SK-N-SH (cell line): ENCODE results near the gene IRAG1. TPM values are rescaled to one million over a fixed set of nuclear protein-coding genes. Genes with fewer than 3 reads are reported as not detected.

Experiments
- CTCF ChIA-PET: fragments of 300-600, 350-600 bp; formaldehyde crosslinking; extraction: SDS; loops from one replicate; lab custom pipeline; 2021; lab: Yijun Ruan, JAX
- POLR2A ChIA-PET: fragments of 350-600 bp; sonication (Branson Sonifier 250); formaldehyde crosslinking; extraction: SDS; loops from one replicate; lab custom pipeline; 2020; ENCODE audit warnings: antibody characterized with exemption, inconsistent platforms; lab: Yijun Ruan, JAX
- DNase-seq: peaks from one replicate; pipeline ENCODE4 v3.0.0; 2012
- H2AFZ ChIP-seq: fragments of 200-600 bp; sonication (generic); 2 replicates; pipeline ENCODE4 v1.8.1; 2016; ENCODE audit warnings: antibody characterized with exemption, mild to moderate bottlenecking, low read depth
- H3F3A ChIP-seq: fragments of 200-600 bp; sonication (generic); replicated peaks from 2 replicates; pipeline ENCODE3; 2016; ENCODE audit warnings: antibody characterized with exemption, mild to moderate bottlenecking; ENCODE audit not compliant: insufficient read depth
- H3K27ac ChIP-seq, 2 experiments: fragments of 200-500 bp in 1 of 2; fragments of 200-600 bp in 1 of 2; sonication (Bioruptor generic) in 1 of 2; sonication (generic), shearing (Covaris generic) in 1 of 2; 2 replicates each; pipeline versions ENCODE4 v1.5.1 to v1.6.1; 2014 to 2016; ENCODE audit warnings: low read depth in 2 of 2, inconsistent platforms in 1 of 2, low read length in 1 of 2, mild to moderate bottlenecking in 1 of 2, mixed read lengths in 1 of 2
- H3K27me3 ChIP-seq: fragments of 200-600 bp; sonication (generic), shearing (Covaris generic); 2 replicates; pipeline ENCODE4 v1.6.1; 2016; ENCODE audit warnings: mixed run types; ENCODE audit not compliant: insufficient read depth
- H3K36me3 ChIP-seq, 2 experiments: fragments of 200-500 bp in 1 of 2; fragments of 200-600 bp in 1 of 2; sonication (Bioruptor generic) in 1 of 2; sonication (generic) in 1 of 2; replicated peaks in 1 of 2; 2 replicates each; pipeline versions ENCODE3 to v1.5.1; 2014 to 2016; ENCODE audit warnings: low read length in 1 of 2, mild to moderate bottlenecking in 1 of 2; ENCODE audit not compliant: insufficient read depth in 2 of 2, control insufficient read depth in 1 of 2
- H3K4me1 ChIP-seq, 2 experiments: fragments of 200-500 bp in 1 of 2; fragments of 200-600 bp in 1 of 2; sonication (Bioruptor generic) in 1 of 2; sonication (generic), shearing (Covaris generic) in 1 of 2; 2 replicates each; pipeline versions ENCODE4 v1.5.1 to v1.6.1; 2014 to 2016; ENCODE audit warnings: low read depth in 1 of 2, low read length in 1 of 2, mixed run types in 1 of 2; ENCODE audit not compliant: insufficient read depth in 2 of 2, control insufficient read depth in 1 of 2
- H3K4me2 ChIP-seq: fragments of 200-600 bp; sonication (generic), shearing (Covaris generic); 2 replicates; pipeline ENCODE4 v1.6.1; 2017; ENCODE audit warnings: mixed run types
- H3K4me3 ChIP-seq, 2 experiments: fragments of 200-500 bp in 1 of 2; fragments of 200-600 bp in 1 of 2; sonication (Bioruptor generic) in 1 of 2; sonication (generic), shearing (Covaris generic) in 1 of 2; 2 replicates each; pipeline versions ENCODE4 v1.5.1 to v1.8.1; 2014 to 2016; ENCODE audit warnings: low read depth in 2 of 2, inconsistent platforms in 1 of 2, low read length in 1 of 2, mild to moderate bottlenecking in 1 of 2, mixed read lengths in 1 of 2, moderate library complexity in 1 of 2
- H3K79me2 ChIP-seq: fragments of 200-600 bp; sonication (generic); 2 replicates; pipeline ENCODE4 v1.8.1; 2017; ENCODE audit warnings: mild to moderate bottlenecking; ENCODE audit not compliant: insufficient read depth
- H3K9ac ChIP-seq: fragments of 200-600 bp; sonication (generic); 2 replicates; pipeline ENCODE4 v1.6.1; 2017; ENCODE audit warnings: mixed run types
- H3K9me2 ChIP-seq: fragments of 200-600 bp; sonication (generic); 2 replicates; pipeline ENCODE4 v1.6.1; 2017; ENCODE audit warnings: mixed run types
- H3K9me3 ChIP-seq: fragments of 200-600 bp; sonication (generic); 2 replicates; pipeline ENCODE4 v1.6.1; 2017; ENCODE audit warnings: mixed run types, mild to moderate bottlenecking, moderate library complexity
- H4K20me1 ChIP-seq: fragments of 200-600 bp; sonication (generic); 2 replicates; pipeline ENCODE4 v1.6.1; 2017; ENCODE audit warnings: mild to moderate bottlenecking, mixed run types; ENCODE audit not compliant: insufficient read depth
- EP300 ChIP-seq, 2 experiments: IDR thresholded peaks; 2 replicates each; pipeline versions ENCODE4 v1.4.0 to v1.6.1; 2012; ENCODE audit warnings: borderline replicate concordance in 1 of 2, low read depth in 1 of 2, low read length in 1 of 2
- EZH2phosphoT487 ChIP-seq: fragments of 200-600 bp; sonication (generic); IDR thresholded peaks from 2 replicates; pipeline ENCODE4 v1.6.1; 2017; ENCODE audit warnings: low read depth, mixed run types, mild to moderate bottlenecking, antibody characterized with exemption, moderate library complexity, borderline replicate concordance
- FOXJ3 ChIP-seq: sonication (generic); formaldehyde crosslinking; IDR thresholded peaks from 2 replicates; pipeline ENCODE4 v1.5.1; 2020; ENCODE audit warnings: mild to moderate bottlenecking, missing genetic modification reagents
- GABPA ChIP-seq: IDR thresholded peaks from 2 replicates; pipeline ENCODE4 v1.4.0; 2012; ENCODE audit warnings: low read depth, mild to moderate bottlenecking
- GATA2 ChIP-seq: sonication (generic); formaldehyde crosslinking; IDR thresholded peaks from 2 replicates; pipeline ENCODE4 v1.5.0; 2020; ENCODE audit warnings: mild to moderate bottlenecking, missing genetic modification reagents
- JUND ChIP-seq: IDR thresholded peaks from 2 replicates; pipeline ENCODE4 v1.4.0; 2012
- RXRA ChIP-seq: IDR thresholded peaks from 2 replicates; pipeline ENCODE4 v1.4.0; 2012; ENCODE audit warnings: low read depth, mild to moderate bottlenecking, borderline replicate concordance
- TAF1 ChIP-seq: IDR thresholded peaks from 2 replicates; pipeline ENCODE4 v1.6.1; 2012; ENCODE audit warnings: low read depth, mild to moderate bottlenecking, low read length, moderate library complexity, borderline replicate concordance
- YY1 ChIP-seq: IDR thresholded peaks from 2 replicates; pipeline ENCODE4 v1.4.0; 2012; ENCODE audit warnings: low read depth, mild to moderate bottlenecking
- WGBS: methylation state at CpG from one replicate; pipeline ENCODE4 v1.1.6; 2017; ENCODE audit warnings: low lambda C conversion rate; 5-methylcytosine and 5-hydroxymethylcytosine counted together
- polyA plus RNA-seq, 3 experiments: library from polyadenylated mRNA; depleted of rRNA; stranded (reverse); fragments of >200 nt; gene quantifications; 2 replicates each; pipeline ENCODE4 v1.2.3, GENCODE V29; 2012
- TF ChIP-seq, protein P1 (sequence below): fragments of 200-600 bp; sonication (generic); IDR thresholded peaks from 2 replicates; pipeline ENCODE4 v1.6.1; 2017; ENCODE audit warnings: antibody characterized with exemption, mild to moderate bottlenecking, moderate library complexity
- TF ChIP-seq, protein P2 (sequence below): IDR thresholded peaks from 2 replicates; pipeline ENCODE4 v1.4.0; 2012; ENCODE audit warnings: low read depth, borderline replicate concordance

The IRAG1 gene
- polyA plus RNA-seq, 1 of the 3 experiments (the other 2 are of a cell fraction) = 0.05 TPM

GRCh38 chr11:10720881-10721376, 27.4 kb upstream of the IRAG1 start:
- Histone ChIP-seq H3K9ac (no peak overlapping the region), H2AFZ (no peak overlapping the region), H3F3A (no peaks in the 10 kb centered on the region), H3K79me2 (no peaks in the 10 kb centered on the region), H3K4me3 (no peak overlapping the region), H3K27me3 (no peaks in the 10 kb centered on the region), H3K4me1 (peaks cover 0 to 9% of the 10 kb centered on the region in 2 experiments; a peak in 1 of 4 replicates), H4K20me1 (no peaks in the 10 kb centered on the region), H3K9me3 (no peaks in the 10 kb centered on the region), H3K36me3 (no peaks in the 10 kb centered on the region), H3K4me2 (no peak overlapping the region), H3K27ac (no peak overlapping the region), H3K9me2 (no peaks in the 10 kb centered on the region)
- POLR2A ChIA-PET = no interaction called here
- 85% methylated on average over 2 of the region's 2 CpGs for WGBS
- DNase-seq = no peak
- CTCF ChIA-PET = interaction anchor here (1.4 kb wide), 1 partner anchor 315 kb away, joined by 4 read pairs; no protein-coding TSS in a partner anchor
- TF ChIP-seq, protein P1, sequence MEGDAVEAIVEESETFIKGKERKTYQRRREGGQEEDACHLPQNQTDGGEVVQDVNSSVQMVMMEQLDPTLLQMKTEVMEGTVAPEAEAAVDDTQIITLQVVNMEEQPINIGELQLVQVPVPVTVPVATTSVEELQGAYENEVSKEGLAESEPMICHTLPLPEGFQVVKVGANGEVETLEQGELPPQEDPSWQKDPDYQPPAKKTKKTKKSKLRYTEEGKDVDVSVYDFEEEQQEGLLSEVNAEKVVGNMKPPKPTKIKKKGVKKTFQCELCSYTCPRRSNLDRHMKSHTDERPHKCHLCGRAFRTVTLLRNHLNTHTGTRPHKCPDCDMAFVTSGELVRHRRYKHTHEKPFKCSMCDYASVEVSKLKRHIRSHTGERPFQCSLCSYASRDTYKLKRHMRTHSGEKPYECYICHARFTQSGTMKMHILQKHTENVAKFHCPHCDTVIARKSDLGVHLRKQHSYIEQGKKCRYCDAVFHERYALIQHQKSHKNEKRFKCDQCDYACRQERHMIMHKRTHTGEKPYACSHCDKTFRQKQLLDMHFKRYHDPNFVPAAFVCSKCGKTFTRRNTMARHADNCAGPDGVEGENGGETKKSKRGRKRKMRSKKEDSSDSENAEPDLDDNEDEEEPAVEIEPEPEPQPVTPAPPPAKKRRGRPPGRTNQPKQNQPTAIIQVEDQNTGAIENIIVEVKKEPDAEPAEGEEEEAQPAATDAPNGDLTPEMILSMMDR = no peak
- TF ChIP-seq FOXJ3 (no peak), EZH2phosphoT487 (no peak)

DNA sequence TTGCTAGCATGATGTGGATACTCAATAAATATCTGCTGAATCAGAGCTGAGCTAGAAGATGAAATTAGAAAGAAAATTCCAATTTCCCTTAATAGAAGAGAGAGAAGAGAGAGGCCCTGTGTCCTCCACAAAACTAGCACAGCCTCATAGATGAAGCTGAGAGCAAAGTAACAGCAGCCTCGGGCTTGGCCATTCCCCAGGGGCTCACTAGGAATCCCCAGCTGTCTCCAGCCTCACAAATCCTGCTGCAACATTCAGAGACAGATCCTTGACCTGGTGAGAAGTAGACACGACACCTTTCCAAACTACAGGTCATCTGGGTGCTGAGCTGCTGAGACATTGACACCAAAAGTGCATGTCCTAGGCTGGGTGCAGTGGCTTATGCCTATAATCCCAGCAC, 26.1 kb upstream of the IRAG1 start:
- no peaks in the 10 kb centered on the region for H3K9me2 ChIP-seq
- H3K4me3 ChIP-seq = no peak overlapping the region
- no peak overlapping the region for H2AFZ ChIP-seq
- no peaks in the 10 kb centered on the region for H3F3A ChIP-seq
- no peaks in the 10 kb centered on the region for H3K9me3 ChIP-seq
- H3K27me3 ChIP-seq = no peaks in the 10 kb centered on the region
- no peak overlapping the region for H3K9ac ChIP-seq
- TF ChIP-seq YY1 (no peak), RXRA (no peak), TAF1 (no peak), EP300 (IDR thresholded peaks at IDR 0.05; ENCODE audit: borderline replicate concordance in 1 of 2, low read depth in 1 of 2, low read length in 1 of 2) (no peak), FOXJ3 (no peak), GABPA (no peak), GATA2 (CRISPR knock-in tag) (no peak), JUND (no peak)
- TF ChIP-seq, protein P2, sequence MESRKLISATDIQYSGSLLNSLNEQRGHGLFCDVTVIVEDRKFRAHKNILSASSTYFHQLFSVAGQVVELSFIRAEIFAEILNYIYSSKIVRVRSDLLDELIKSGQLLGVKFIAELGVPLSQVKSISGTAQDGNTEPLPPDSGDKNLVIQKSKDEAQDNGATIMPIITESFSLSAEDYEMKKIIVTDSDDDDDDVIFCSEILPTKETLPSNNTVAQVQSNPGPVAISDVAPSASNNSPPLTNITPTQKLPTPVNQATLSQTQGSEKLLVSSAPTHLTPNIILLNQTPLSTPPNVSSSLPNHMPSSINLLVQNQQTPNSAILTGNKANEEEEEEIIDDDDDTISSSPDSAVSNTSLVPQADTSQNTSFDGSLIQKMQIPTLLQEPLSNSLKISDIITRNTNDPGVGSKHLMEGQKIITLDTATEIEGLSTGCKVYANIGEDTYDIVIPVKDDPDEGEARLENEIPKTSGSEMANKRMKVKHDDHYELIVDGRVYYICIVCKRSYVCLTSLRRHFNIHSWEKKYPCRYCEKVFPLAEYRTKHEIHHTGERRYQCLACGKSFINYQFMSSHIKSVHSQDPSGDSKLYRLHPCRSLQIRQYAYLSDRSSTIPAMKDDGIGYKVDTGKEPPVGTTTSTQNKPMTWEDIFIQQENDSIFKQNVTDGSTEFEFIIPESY = no peak
- no peak for DNase-seq
- no peaks in the 10 kb centered on the region for H3K36me3 ChIP-seq
- 14% methylated on average over 1 of the region's 2 CpGs for WGBS
- peaks cover 0 to 9% of the 10 kb centered on the region in 2 experiments; a peak in 1 of 4 replicates for H3K4me1 ChIP-seq
- H3K79me2 ChIP-seq = no peaks in the 10 kb centered on the region
- H3K4me2 ChIP-seq = no peak overlapping the region
- ChIA-PET POLR2A (no interaction called here), CTCF (interaction anchor here (1.6 kb wide), 1 partner anchor 66 kb away, joined by 4 read pairs; no protein-coding TSS in a partner anchor)
- H4K20me1 ChIP-seq = no peaks in the 10 kb centered on the region
- H3K27ac ChIP-seq = no peak overlapping the region
